ENCODE results near the gene SELENOM.

The SELENOM gene

GRCh38 chr22:31128156-31128555 lies 20.8 kb upstream of the SELENOM start:
- no peak for TF ChIP-seq GABPA (IDR thresholded peaks at IDR 0.05; ENCODE audit: low read depth)
- TF ChIP-seq SPI1 (IDR thresholded peaks at IDR 0.05; ENCODE audit: borderline replicate concordance, low read depth) = no peak
- no peak for TF ChIP-seq REST (IDR thresholded peaks at IDR 0.05; ENCODE audit: insufficient replicate concordance, low read depth)
- no peak for TF ChIP-seq POLR2AphosphoS5 (IDR thresholded peaks at IDR 0.05; ENCODE audit: low read depth)
- no peak for TF ChIP-seq CTCF (IDR thresholded peaks at IDR 0.05; ENCODE audit: insufficient read depth, low read length)
- H3K4me3 ChIP-seq (replicated peaks; ENCODE audit: insufficient read depth, low read length) = no peak overlapping the region
- no peaks in the 10 kb centered on the region for H3K27me3 ChIP-seq (ENCODE audit: insufficient read depth, poor library complexity, severe bottlenecking)
- DNase-seq (ENCODE audit: low read depth in 1 of 2, low spot score in 1 of 2) = no peak
- no peak overlapping the region for H3K27ac ChIP-seq (replicated peaks)

GRCh38 chr22:31127181-31127772 lies 19.9 kb upstream of the SELENOM start:
- Histone ChIP-seq H3K27ac (replicated peaks) (no peak overlapping the region), H3K4me3 (replicated peaks; ENCODE audit: insufficient read depth, low read length) (no peak overlapping the region)

More at GRCh38 chr22:31127181-31127772, 19.9 kb upstream of the SELENOM start:
- H3K27me3 ChIP-seq (ENCODE audit: insufficient read depth, poor library complexity, severe bottlenecking) = no peaks in the 10 kb centered on the region
- no peak for TF ChIP-seq GABPA (IDR thresholded peaks at IDR 0.05; ENCODE audit: low read depth)
- no peak for TF ChIP-seq POLR2AphosphoS5 (IDR thresholded peaks at IDR 0.05; ENCODE audit: low read depth)
- TF ChIP-seq SPI1 (IDR thresholded peaks at IDR 0.05; ENCODE audit: borderline replicate concordance, low read depth) = no peak
- TF ChIP-seq CTCF (IDR thresholded peaks at IDR 0.05; ENCODE audit: insufficient read depth, low read length) = no peak
- no peak for TF ChIP-seq REST (IDR thresholded peaks at IDR 0.05; ENCODE audit: insufficient replicate concordance, low read depth)
- peak; percentile 13 to 64 for DNase-seq (ENCODE audit: low read depth in 1 of 2, low spot score in 1 of 2)
